Activated B cell treated with CpG ODN at 0.5 μM for 24 hours (primary cell): ENCODE data around the gene GMPPA. TPM values are rescaled to one million over a fixed set of nuclear protein-coding genes. Genes with fewer than 3 reads are reported as not detected.

Experiments
- ATAC-seq: fragments of 200-7000 bp; cut with Tn5 transposase; one replicate; pipeline ENCODE4 v1.10.0; 2021; ENCODE audit warnings: low read depth, mild to moderate bottlenecking, moderate library complexity
- CTCF ChIA-PET: fragments of 350-600 bp; sonication (Branson Sonifier 250); formaldehyde crosslinking; loops from one replicate; lab custom pipeline; 2021; ENCODE audit warnings: antibody characterized with exemption; lab: Charles Lee
- POLR2A ChIA-PET: fragments of 350-600 bp; sonication (Branson Sonifier 250); formaldehyde crosslinking; loops from one replicate; lab custom pipeline; 2021; ENCODE audit warnings: antibody characterized with exemption; lab: Charles Lee
- DNase-seq: peaks from one replicate; pipeline ENCODE4 v3.0.0; 2022
- H3K27ac Mint-ChIP-seq: one replicate; pipeline ENCODE4 v1.8.0; 2020; ENCODE audit warnings: mixed read lengths
- H3K27me3 Mint-ChIP-seq: one replicate; pipeline ENCODE4 v1.8.0; 2021; ENCODE audit warnings: mixed read lengths
- H3K36me3 Mint-ChIP-seq: one replicate; pipeline ENCODE4 v1.8.0; 2021; ENCODE audit warnings: low read depth, mixed read lengths
- H3K4me1 Mint-ChIP-seq: one replicate; pipeline ENCODE4 v1.8.0; 2021; ENCODE audit warnings: mixed read lengths
- H3K4me3 Mint-ChIP-seq: one replicate; pipeline ENCODE4 v1.8.0; 2020; ENCODE audit warnings: mild to moderate bottlenecking, mixed read lengths
- H3K9me3 Mint-ChIP-seq: one replicate; pipeline ENCODE4 v1.8.0; 2020; ENCODE audit warnings: mixed read lengths
- intact Hi-C: fragments of 100-400 bp; cut with micrococcal nuclease; formaldehyde crosslinking; loops from one replicate; pipeline ENCODE4 v1.15.1; 2024
- total RNA-seq: library from RNA; stranded (reverse); gene quantifications from 2 replicates; pipeline ENCODE4 v1.2.3, GENCODE V29; 2022
- TF ChIP-seq, protein P1 (sequence below): fragments of 200-600 bp; IDR thresholded peaks from one replicate; pipeline ENCODE4 v1.8.0; 2022; ENCODE audit warnings: antibody characterized with exemption, mild to moderate bottlenecking

GMPPA gene
- total RNA-seq, 1 donor from 2014 or later: 33.0 TPM

DNA sequence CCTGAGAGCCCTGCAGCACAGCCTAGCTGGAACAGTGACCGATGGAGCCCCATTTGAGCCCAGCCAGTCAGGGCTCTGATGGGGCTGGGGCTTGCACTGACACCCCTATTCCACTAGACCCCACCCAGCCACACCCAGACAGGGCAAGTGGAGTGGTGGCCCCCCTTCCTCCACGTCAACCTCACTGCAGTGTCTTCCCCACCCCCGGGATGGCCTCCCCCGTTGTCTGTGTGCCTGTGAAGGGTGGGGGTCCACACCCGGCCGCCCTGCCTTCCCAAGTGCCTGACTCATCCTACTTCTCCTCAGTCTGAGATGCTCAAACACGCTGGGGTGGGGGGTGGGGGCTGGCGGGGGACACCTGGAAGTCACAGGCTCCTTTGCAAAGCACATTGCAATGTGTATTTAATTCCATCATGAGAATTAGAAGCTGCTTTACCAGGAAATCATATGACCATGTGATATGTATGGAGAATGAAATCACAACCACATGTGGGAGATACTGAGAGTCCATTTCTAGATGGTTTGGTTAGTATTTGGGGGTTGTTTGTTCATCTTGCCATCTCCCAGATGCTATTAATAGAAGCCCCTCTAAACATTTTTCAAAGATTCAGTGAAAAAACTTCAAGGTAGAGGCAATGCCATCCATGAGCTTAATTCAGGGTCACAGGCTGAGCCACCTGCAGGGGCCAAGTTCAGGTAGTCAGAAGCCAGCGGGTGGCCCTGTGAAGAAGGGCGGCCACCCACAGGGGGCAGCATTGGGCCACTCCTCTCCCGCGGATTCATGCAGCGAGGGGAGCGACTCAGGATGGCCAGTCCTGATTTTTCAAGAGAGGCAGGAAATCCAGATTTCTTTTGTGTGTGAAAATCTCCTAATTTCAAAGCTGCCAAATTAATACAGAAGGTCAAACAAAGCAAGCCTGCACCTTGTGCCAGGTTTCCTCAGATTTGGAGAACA is 22.7 kb upstream of the GMPPA start:
- no peak overlapping the region for H3K27ac Mint-ChIP-seq
- no peaks in the 10 kb centered on the region for H3K9me3 Mint-ChIP-seq
- POLR2A ChIA-PET: no interaction called here
- intact Hi-C loops: loop anchor here (1.0 kb wide), 1 partner anchor 54 kb away; no protein-coding TSS in a partner anchor
- no peak for ATAC-seq
- peaks cover 37% of the 10 kb centered on the region for H3K27me3 Mint-ChIP-seq
- CTCF ChIA-PET: interaction anchor here (3.0 kb wide), 1 partner anchor 54 kb away, joined by 9 read pairs; no protein-coding TSS in a partner anchor
- TF ChIP-seq, protein P1, sequence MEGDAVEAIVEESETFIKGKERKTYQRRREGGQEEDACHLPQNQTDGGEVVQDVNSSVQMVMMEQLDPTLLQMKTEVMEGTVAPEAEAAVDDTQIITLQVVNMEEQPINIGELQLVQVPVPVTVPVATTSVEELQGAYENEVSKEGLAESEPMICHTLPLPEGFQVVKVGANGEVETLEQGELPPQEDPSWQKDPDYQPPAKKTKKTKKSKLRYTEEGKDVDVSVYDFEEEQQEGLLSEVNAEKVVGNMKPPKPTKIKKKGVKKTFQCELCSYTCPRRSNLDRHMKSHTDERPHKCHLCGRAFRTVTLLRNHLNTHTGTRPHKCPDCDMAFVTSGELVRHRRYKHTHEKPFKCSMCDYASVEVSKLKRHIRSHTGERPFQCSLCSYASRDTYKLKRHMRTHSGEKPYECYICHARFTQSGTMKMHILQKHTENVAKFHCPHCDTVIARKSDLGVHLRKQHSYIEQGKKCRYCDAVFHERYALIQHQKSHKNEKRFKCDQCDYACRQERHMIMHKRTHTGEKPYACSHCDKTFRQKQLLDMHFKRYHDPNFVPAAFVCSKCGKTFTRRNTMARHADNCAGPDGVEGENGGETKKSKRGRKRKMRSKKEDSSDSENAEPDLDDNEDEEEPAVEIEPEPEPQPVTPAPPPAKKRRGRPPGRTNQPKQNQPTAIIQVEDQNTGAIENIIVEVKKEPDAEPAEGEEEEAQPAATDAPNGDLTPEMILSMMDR: no peak
- H3K4me3 Mint-ChIP-seq: no peak overlapping the region
- H3K4me1 Mint-ChIP-seq: peaks cover 2% of the 10 kb centered on the region
- no peaks in the 10 kb centered on the region for H3K36me3 Mint-ChIP-seq
- DNase-seq: no peak

DNA sequence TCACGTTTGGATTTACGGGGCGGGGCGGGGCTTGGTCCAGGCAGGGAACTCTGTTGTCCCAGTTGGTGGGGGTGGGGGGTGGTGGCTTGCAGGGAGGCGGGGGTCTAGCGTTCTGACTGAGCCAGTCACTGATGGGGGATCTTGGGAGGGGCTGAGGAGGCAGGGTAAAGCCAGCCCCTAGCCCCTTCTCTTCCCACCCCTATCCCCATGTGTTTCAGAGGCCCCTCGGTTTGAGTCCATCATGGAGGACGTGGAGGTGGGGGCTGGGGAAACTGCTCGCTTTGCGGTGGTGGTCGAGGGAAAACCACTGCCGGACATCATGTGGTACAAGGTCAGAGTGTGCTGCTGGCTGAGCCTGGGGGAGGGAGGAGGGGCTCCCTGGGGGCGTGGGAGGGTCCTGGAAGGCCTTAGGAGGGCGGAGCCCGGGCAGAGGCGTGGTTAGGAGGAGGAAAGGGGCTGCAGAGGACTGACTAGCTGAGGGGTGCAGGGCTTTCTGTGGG is 22.0 kb upstream of the GMPPA start:
- CTCF ChIA-PET: interaction anchor here (3.0 kb wide), 1 partner anchor 53 kb away, joined by 9 read pairs; no protein-coding TSS in a partner anchor
- intact Hi-C loops: loop anchor here (1.0 kb wide), 1 partner anchor 54 kb away; no protein-coding TSS in a partner anchor
- Mint-ChIP-seq H3K27me3 (peaks cover 35% of the 10 kb centered on the region), H3K9me3 (no peaks in the 10 kb centered on the region), H3K27ac (no peak overlapping the region), H3K4me1 (peaks cover 2% of the 10 kb centered on the region), H3K36me3 (no peaks in the 10 kb centered on the region), H3K4me3 (no peak overlapping the region)
- ATAC-seq (no peak), DNase-seq (no peak)
- POLR2A ChIA-PET: no interaction called here
- TF ChIP-seq, protein P1: no peak

DNA sequence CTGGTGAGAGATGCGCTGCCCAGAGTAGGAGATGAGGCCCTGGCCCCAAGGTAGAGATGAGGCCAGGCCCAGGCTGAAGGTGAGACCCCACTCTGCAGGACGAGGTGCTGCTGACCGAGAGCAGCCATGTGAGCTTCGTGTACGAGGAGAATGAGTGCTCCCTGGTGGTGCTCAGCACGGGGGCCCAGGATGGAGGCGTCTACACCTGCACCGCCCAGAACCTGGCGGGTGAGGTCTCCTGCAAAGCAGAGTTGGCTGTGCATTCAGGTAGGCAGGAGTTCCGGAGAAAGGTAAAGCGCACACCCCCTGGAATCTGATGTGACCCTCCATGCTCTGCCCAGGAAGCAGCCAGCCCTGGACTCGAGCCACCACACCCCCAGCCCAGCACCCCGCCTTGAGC is 21.5 kb upstream of the GMPPA start:
- Mint-ChIP-seq H3K4me3 (no peak overlapping the region), H3K9me3 (no peaks in the 10 kb centered on the region), H3K27me3 (peaks cover 40% of the 10 kb centered on the region), H3K4me1 (peaks cover 2% of the 10 kb centered on the region), H3K36me3 (no peaks in the 10 kb centered on the region), H3K27ac (no peak overlapping the region)
- ChIA-PET CTCF (interaction anchor here (3.0 kb wide), 1 partner anchor 53 kb away, joined by 9 read pairs; no protein-coding TSS in a partner anchor), POLR2A (no interaction called here)
- DNase-seq (no peak), ATAC-seq (no peak)
- TF ChIP-seq, protein P1: no peak
- intact Hi-C loops: no loop called here

DNA sequence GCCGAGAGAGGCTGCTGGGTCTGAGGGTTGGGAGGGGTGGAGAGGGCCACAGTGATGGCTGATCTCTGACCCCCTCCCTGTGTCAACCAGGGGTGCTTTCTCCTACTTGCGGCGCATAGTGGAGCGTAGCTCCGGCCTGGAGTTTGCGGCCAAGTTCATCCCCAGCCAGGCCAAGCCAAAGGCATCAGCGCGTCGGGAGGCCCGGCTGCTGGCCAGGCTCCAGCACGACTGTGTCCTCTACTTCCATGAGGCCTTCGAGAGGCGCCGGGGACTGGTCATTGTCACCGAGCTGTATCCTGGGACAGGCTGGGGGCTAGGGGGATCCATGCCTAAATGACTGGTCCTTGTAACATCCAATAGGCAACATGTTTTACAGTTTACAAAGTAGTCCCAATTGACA is 20.9 kb upstream of the GMPPA start:
- CTCF ChIA-PET: interaction anchor here (3.0 kb wide), 1 partner anchor 52 kb away, joined by 9 read pairs; no protein-coding TSS in a partner anchor
- Mint-ChIP-seq H3K36me3 (no peaks in the 10 kb centered on the region), H3K4me1 (peaks cover 2% of the 10 kb centered on the region), H3K27me3 (peaks cover 43% of the 10 kb centered on the region), H3K4me3 (no peak overlapping the region), H3K9me3 (no peaks in the 10 kb centered on the region), H3K27ac (no peak overlapping the region)
- TF ChIP-seq, protein P1: no peak
- DNase-seq: no peak
- intact Hi-C loops: no loop called here
- ATAC-seq: no peak
- POLR2A ChIA-PET: no interaction called here

DNA sequence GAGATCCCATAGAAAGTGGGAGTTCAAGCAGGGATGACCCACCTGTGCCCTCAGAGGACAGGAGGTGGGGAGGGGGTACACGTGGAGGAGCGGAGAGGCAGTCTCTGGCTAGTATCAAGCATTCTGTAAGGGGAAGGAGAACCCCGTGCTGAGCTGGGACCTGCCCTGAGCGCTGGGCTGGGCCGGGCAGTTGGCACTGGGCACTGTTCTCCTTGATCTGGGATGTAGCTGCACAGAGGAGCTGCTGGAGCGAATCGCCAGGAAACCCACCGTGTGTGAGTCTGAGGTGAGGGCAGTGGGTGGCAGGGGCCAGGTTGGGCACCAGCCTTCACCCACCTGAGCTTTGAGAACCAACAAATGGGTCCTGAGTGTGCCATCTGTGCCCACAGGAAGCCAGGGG is 19.8 kb upstream of the GMPPA start:
- DNase-seq (no peak), ATAC-seq (no peak)
- Mint-ChIP-seq H3K36me3 (no peaks in the 10 kb centered on the region), H3K9me3 (no peaks in the 10 kb centered on the region), H3K4me3 (no peak overlapping the region), H3K27me3 (peaks cover 46% of the 10 kb centered on the region), H3K4me1 (peaks cover 3% of the 10 kb centered on the region), H3K27ac (no peak overlapping the region)
- TF ChIP-seq, protein P1: no peak
- intact Hi-C loops: no loop called here
- ChIA-PET CTCF (no interaction called here), POLR2A (no interaction called here)
